HCT116 (cell line): ENCODE data around the gene SDK2. TPM values are rescaled to one million over a fixed set of nuclear protein-coding genes. Genes with fewer than 3 reads are reported as not detected.

ENCODE experiments used
- ATAC-seq: fragments of 200-7000 bp; cut with Tn5 transposase; 2 replicates; pipeline ENCODE4 v1.9.1; 2020; ENCODE audit warnings: mild to moderate bottlenecking, moderate library complexity
- BruUV-seq: library from RNA; stranded (reverse); fragments of 400-500 nt; replicated peaks from 2 replicates; lab custom pipeline; 2021; lab: Mats Ljungman, UMichigan
- CTCF ChIA-PET: fragments of 300-600 bp; sonication (Branson Sonifier 250); formaldehyde crosslinking; loops from one replicate; lab custom pipeline; 2021; ENCODE audit warnings: antibody characterized with exemption; lab: Charles Lee
- POLR2A ChIA-PET: fragments of 300-600, 350-600 bp; sonication (Branson Sonifier 250); formaldehyde crosslinking; loops from one replicate; lab custom pipeline; 2021; ENCODE audit warnings: antibody characterized with exemption; lab: Charles Lee
- RAD21 ChIA-PET, 2 experiments: fragments of 300-600 bp; sonication (Branson Sonifier 250); formaldehyde crosslinking; loops; one replicate each; lab custom pipeline; 2023; ENCODE audit warnings: low total read pairs in 2 of 2; ENCODE audit not compliant: uncharacterized antibody in 2 of 2, unreplicated experiment in 2 of 2, low non-redundant PET in 1 of 2; lab: Charles Lee
- DNase-seq: peaks from one replicate; pipeline ENCODE4 v3.0.0-alpha.2; 2010; ENCODE audit warnings: low read depth, low spot score
- H2AFZ ChIP-seq: fragments of 200-600 bp; shearing (Covaris generic), sonication (generic); 2 replicates; pipeline ENCODE4 v1.6.1; 2017; ENCODE audit warnings: low read depth, mixed run types, mixed read lengths, antibody characterized with exemption, low read length; ENCODE audit not compliant: poor library complexity, severe bottlenecking
- H3K27ac ChIP-seq: 2 replicates; pipeline ENCODE4 v1.5.1; 2012; ENCODE audit warnings: low read depth, low read length
- H3K27me3 ChIP-seq: fragments of 200-600 bp; sonication (generic); 2 replicates; pipeline ENCODE4 v1.6.1; 2016; ENCODE audit warnings: mixed run types, low read length, mixed read lengths; ENCODE audit not compliant: insufficient read depth
- H3K36me3 ChIP-seq, 2 experiments: fragments of 200-500 bp in 1 of 2; fragments of 200-600 bp in 1 of 2; sonication (Bioruptor generic) in 1 of 2; sonication (generic) in 1 of 2; 2 replicates each; pipeline versions ENCODE4 v1.5.1 to v1.6.1; 2014 to 2016; ENCODE audit warnings: low read length in 2 of 2, inconsistent platforms in 1 of 2, mixed read lengths in 1 of 2, mixed run types in 1 of 2; ENCODE audit not compliant: insufficient read depth in 2 of 2, control insufficient read depth in 1 of 2
- H3K4me1 ChIP-seq, 2 experiments: fragments of 200-600 bp in 1 of 2; sonication (generic) in 1 of 2; 2 replicates each; pipeline versions ENCODE4 v1.5.1 to v1.6.1; 2012 to 2017; ENCODE audit warnings: low read length in 2 of 2, inconsistent platforms in 1 of 2, mild to moderate bottlenecking in 1 of 2, mixed read lengths in 1 of 2, mixed run types in 1 of 2, moderate library complexity in 1 of 2; ENCODE audit not compliant: insufficient read depth in 2 of 2, control insufficient read depth in 1 of 2
- H3K4me2 ChIP-seq: fragments of 200-600 bp; sonication (generic); 2 replicates; pipeline ENCODE4 v1.6.1; 2017; ENCODE audit warnings: mixed run types, low read length, mixed read lengths
- H3K4me3 ChIP-seq, 2 experiments: fragments of 200-600 bp in 1 of 2; sonication (generic) in 1 of 2; replicated peaks in 1 of 2; 2 replicates each; pipeline ENCODE4 v1.5.1; 2011 to 2016; ENCODE audit warnings: low read length in 2 of 2, control low read depth in 1 of 2, low read depth in 1 of 2, mild to moderate bottlenecking in 1 of 2, mixed read lengths in 1 of 2, mixed run types in 1 of 2
- H3K79me2 ChIP-seq: fragments of 200-600 bp; sonication (generic); 2 replicates; pipeline ENCODE4 v1.6.1; 2017; ENCODE audit warnings: mild to moderate bottlenecking, mixed run types, low read length, moderate library complexity, mixed read lengths; ENCODE audit not compliant: insufficient read depth
- H3K9ac ChIP-seq: fragments of 200-600 bp; sonication (generic); 2 replicates; pipeline ENCODE4 v1.6.1; 2016; ENCODE audit warnings: low read length, mixed read lengths
- H3K9me2 ChIP-seq: fragments of 200-600 bp; sonication (generic), shearing (Covaris generic); 2 replicates; pipeline ENCODE4 v1.6.1; 2017; ENCODE audit warnings: mixed run types, mild to moderate bottlenecking, moderate library complexity; ENCODE audit not compliant: insufficient read depth
- H3K9me3 ChIP-seq, 2 experiments: fragments of 200-500 bp in 1 of 2; fragments of 200-600 bp in 1 of 2; sonication (Bioruptor generic) in 1 of 2; sonication (generic) in 1 of 2; 2 replicates each; pipeline ENCODE4 v1.6.1; 2014 to 2017; ENCODE audit warnings: low read length in 2 of 2, mixed read lengths in 2 of 2, inconsistent platforms in 1 of 2, low read depth in 1 of 2, mild to moderate bottlenecking in 1 of 2, mixed run types in 1 of 2, moderate library complexity in 1 of 2; ENCODE audit not compliant: control insufficient read depth in 1 of 2, insufficient read depth in 1 of 2
- H4K20me1 ChIP-seq: fragments of 200-600 bp; sonication (generic), shearing (Covaris generic); 2 replicates; pipeline ENCODE4 v1.6.1; 2017; ENCODE audit warnings: mixed run types, mild to moderate bottlenecking, moderate library complexity; ENCODE audit not compliant: insufficient read depth
- CBX3 ChIP-seq: IDR thresholded peaks from 2 replicates; pipeline ENCODE4 v1.6.1; 2012; ENCODE audit warnings: low read depth
- CEBPB ChIP-seq: IDR thresholded peaks from 2 replicates; pipeline ENCODE4 v1.6.1; 2012; ENCODE audit warnings: low read depth
- EGR1 ChIP-seq: IDR thresholded peaks from 2 replicates; pipeline ENCODE4 v1.6.1; 2012; ENCODE audit warnings: low read depth
- ELF1 ChIP-seq: IDR thresholded peaks from 2 replicates; pipeline ENCODE4 v1.6.1; 2012; ENCODE audit warnings: low read depth, borderline replicate concordance
- EZH2phosphoT487 ChIP-seq: fragments of 200-600 bp; IDR thresholded peaks from 2 replicates; pipeline ENCODE4 v1.6.1; 2018; ENCODE audit warnings: antibody characterized with exemption, borderline replicate concordance
- JUND ChIP-seq: IDR thresholded peaks from 2 replicates; pipeline ENCODE4 v1.6.1; 2012
- POLR2A ChIP-seq: IDR thresholded peaks from 2 replicates; pipeline ENCODE4 v1.7.0; 2011; ENCODE audit warnings: borderline replicate concordance; ENCODE audit not compliant: insufficient read depth, insufficient read length; ENCODE audit errors: extremely low read depth
- POLR2AphosphoS5 ChIP-seq: IDR thresholded peaks from 2 replicates; pipeline ENCODE4 v1.6.1; 2011; ENCODE audit warnings: mild to moderate bottlenecking, low read depth, low read length, moderate library complexity
- RAD21 ChIP-seq: IDR thresholded peaks from 2 replicates; pipeline ENCODE4 v1.6.1; 2012; ENCODE audit warnings: low read depth, mild to moderate bottlenecking
- SIN3A ChIP-seq: IDR thresholded peaks from 2 replicates; pipeline ENCODE4 v1.6.1; 2012; ENCODE audit warnings: low read depth
- SP1 ChIP-seq: IDR thresholded peaks from 2 replicates; pipeline ENCODE4 v1.6.1; 2012; ENCODE audit warnings: low read depth
- SRF ChIP-seq: IDR thresholded peaks from 2 replicates; pipeline ENCODE4 v1.6.1; 2012; ENCODE audit warnings: low read depth
- TCF7L2 ChIP-seq: IDR thresholded peaks from 2 replicates; pipeline ENCODE4 v1.7.0; 2011; ENCODE audit warnings: borderline replicate concordance, inconsistent platforms; ENCODE audit not compliant: insufficient read depth, insufficient read length; ENCODE audit errors: extremely low read depth
- YY1 ChIP-seq: IDR thresholded peaks from 2 replicates; pipeline ENCODE4 v1.6.1; 2011; ENCODE audit warnings: low read length, low read depth, moderate library complexity, mild to moderate bottlenecking; ENCODE audit not compliant: insufficient replicate concordance; ENCODE audit errors: extremely low read depth
- ZFX ChIP-seq: fragments of 450-650 bp; IDR thresholded peaks from 2 replicates; pipeline ENCODE4 v1.6.1; 2017
- ZNF274 ChIP-seq: fragments of 200-500 bp; sonication (Bioruptor generic); IDR thresholded peaks from 2 replicates; pipeline ENCODE4 v1.6.1; 2014; ENCODE audit warnings: mild to moderate bottlenecking, low read depth, low read length, inconsistent platforms
- intact Hi-C: fragments of 100-400 bp; cut with micrococcal nuclease; formaldehyde crosslinking; loops from 2 replicates; pipeline ENCODE4 v1.10.0; 2022
- total RNA-seq: library from RNA; stranded (reverse); gene quantifications from one replicate; pipeline ENCODE4 v1.2.1, GENCODE V29; 2021; ENCODE audit not compliant: unreplicated experiment
- TF ChIP-seq, protein P1 (sequence below): IDR thresholded peaks from 2 replicates; pipeline ENCODE4 v1.6.1; 2012
- TF ChIP-seq, protein P2 (sequence below): IDR thresholded peaks from 2 replicates; pipeline ENCODE4 v1.6.1; 2011; ENCODE audit warnings: mild to moderate bottlenecking, low read length, moderate library complexity; ENCODE audit not compliant: insufficient replicate concordance; ENCODE audit errors: extremely low read depth
- TF ChIP-seq, protein P3 (sequence below): IDR thresholded peaks from 2 replicates; pipeline ENCODE4 v1.6.1; 2012; ENCODE audit warnings: low read depth
- TF ChIP-seq, protein P4 (sequence below), 3 experiments: fragments of 200-600 bp in 1 of 3; sonication (generic) in 1 of 3; IDR thresholded peaks in 2 of 3; conservative IDR thresholded peaks in 1 of 3; 2 replicates each; pipeline ENCODE4 v1.5.1; 2012 to 2017; ENCODE audit warnings: low read depth in 2 of 3, low read length in 2 of 3, antibody characterized with exemption in 1 of 3, borderline replicate concordance in 1 of 3, control low read depth in 1 of 3, mild to moderate bottlenecking in 1 of 3, mixed read lengths in 1 of 3, mixed run types in 1 of 3, moderate library complexity in 1 of 3; ENCODE audit not compliant: insufficient read depth in 1 of 3

SDK2 gene
- total RNA-seq, 1 experiment from 2014 or later: 0.10 TPM

DNA sequence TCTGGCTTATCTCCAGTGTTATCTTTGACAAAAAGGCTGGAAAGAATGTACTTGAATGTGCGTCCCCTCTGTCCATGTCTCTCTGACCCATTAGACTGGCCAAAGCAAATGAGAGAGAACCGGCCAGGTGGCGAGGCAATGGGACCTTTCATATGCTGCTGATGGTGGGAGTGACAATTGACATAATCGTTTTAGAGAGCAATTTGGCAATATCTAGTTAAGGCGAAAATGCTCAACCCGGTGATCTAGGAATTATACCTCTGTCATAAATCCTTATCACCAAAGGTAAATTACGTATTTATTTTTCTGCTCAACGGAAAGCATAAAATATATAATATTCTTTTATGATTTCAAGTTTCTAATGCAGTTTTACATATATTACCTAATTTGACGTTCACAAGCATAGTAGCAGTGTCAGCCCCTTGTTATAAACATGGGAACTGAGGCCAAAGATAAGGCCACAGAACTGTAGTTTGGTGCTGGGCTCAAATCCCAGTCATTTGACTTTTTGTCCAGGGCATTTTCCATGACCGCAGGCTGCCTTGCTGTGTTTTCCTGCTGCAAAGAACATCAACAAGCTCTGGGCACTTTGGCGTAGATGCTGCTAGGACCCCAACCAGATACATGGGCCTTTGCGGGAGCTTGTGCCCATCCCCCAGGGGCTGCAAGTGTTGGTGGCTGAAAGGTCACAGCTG is 14.7 kb upstream of the SDK2 start:
- no peak overlapping the region for H3K9ac ChIP-seq
- H3K27me3 ChIP-seq: peaks cover 28% of the 10 kb centered on the region
- CTCF ChIA-PET: interaction anchor here (0.9 kb wide), 1 partner anchor 183 kb away, joined by 3 read pairs; no protein-coding TSS in a partner anchor
- no peak overlapping the region for H2AFZ ChIP-seq
- no peak overlapping the region for H3K4me2 ChIP-seq
- peaks cover 3 to 6% of the 10 kb centered on the region in 2 experiments; a peak in 2 of 4 replicates for H3K9me3 ChIP-seq
- POLR2A ChIA-PET: no interaction called here
- H4K20me1 ChIP-seq: no peaks in the 10 kb centered on the region
- no peak for ATAC-seq
- H3K9me2 ChIP-seq: no peaks in the 10 kb centered on the region
- H3K36me3 ChIP-seq: no peaks in the 10 kb centered on the region
- H3K27ac ChIP-seq: no peak overlapping the region
- intact Hi-C loops: no loop called here
- RAD21 ChIA-PET: no interaction called here
- no peak for TF ChIP-seq SIN3A
- TF ChIP-seq, protein P1, sequence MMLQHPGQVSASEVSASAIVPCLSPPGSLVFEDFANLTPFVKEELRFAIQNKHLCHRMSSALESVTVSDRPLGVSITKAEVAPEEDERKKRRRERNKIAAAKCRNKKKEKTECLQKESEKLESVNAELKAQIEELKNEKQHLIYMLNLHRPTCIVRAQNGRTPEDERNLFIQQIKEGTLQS: no peak
- TF ChIP-seq YY1: no peak
- no peak for TF ChIP-seq ZNF274
- TF ChIP-seq SP1: no peak
- no peak for TF ChIP-seq EGR1
- TF ChIP-seq, protein P2, sequence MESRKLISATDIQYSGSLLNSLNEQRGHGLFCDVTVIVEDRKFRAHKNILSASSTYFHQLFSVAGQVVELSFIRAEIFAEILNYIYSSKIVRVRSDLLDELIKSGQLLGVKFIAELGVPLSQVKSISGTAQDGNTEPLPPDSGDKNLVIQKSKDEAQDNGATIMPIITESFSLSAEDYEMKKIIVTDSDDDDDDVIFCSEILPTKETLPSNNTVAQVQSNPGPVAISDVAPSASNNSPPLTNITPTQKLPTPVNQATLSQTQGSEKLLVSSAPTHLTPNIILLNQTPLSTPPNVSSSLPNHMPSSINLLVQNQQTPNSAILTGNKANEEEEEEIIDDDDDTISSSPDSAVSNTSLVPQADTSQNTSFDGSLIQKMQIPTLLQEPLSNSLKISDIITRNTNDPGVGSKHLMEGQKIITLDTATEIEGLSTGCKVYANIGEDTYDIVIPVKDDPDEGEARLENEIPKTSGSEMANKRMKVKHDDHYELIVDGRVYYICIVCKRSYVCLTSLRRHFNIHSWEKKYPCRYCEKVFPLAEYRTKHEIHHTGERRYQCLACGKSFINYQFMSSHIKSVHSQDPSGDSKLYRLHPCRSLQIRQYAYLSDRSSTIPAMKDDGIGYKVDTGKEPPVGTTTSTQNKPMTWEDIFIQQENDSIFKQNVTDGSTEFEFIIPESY: no peak
- TF ChIP-seq TCF7L2: no peak
- no peak for TF ChIP-seq RAD21
- TF ChIP-seq, protein P3, sequence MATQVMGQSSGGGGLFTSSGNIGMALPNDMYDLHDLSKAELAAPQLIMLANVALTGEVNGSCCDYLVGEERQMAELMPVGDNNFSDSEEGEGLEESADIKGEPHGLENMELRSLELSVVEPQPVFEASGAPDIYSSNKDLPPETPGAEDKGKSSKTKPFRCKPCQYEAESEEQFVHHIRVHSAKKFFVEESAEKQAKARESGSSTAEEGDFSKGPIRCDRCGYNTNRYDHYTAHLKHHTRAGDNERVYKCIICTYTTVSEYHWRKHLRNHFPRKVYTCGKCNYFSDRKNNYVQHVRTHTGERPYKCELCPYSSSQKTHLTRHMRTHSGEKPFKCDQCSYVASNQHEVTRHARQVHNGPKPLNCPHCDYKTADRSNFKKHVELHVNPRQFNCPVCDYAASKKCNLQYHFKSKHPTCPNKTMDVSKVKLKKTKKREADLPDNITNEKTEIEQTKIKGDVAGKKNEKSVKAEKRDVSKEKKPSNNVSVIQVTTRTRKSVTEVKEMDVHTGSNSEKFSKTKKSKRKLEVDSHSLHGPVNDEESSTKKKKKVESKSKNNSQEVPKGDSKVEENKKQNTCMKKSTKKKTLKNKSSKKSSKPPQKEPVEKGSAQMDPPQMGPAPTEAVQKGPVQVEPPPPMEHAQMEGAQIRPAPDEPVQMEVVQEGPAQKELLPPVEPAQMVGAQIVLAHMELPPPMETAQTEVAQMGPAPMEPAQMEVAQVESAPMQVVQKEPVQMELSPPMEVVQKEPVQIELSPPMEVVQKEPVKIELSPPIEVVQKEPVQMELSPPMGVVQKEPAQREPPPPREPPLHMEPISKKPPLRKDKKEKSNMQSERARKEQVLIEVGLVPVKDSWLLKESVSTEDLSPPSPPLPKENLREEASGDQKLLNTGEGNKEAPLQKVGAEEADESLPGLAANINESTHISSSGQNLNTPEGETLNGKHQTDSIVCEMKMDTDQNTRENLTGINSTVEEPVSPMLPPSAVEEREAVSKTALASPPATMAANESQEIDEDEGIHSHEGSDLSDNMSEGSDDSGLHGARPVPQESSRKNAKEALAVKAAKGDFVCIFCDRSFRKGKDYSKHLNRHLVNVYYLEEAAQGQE: no peak
- no peak for TF ChIP-seq ELF1
- no peak for TF ChIP-seq POLR2AphosphoS5
- no peak for TF ChIP-seq CEBPB
- no peak for TF ChIP-seq ZFX
- no peak for TF ChIP-seq JUND
- no peak for TF ChIP-seq POLR2A
- no peak for TF ChIP-seq SRF
- TF ChIP-seq CBX3: no peak
- no peak for TF ChIP-seq EZH2phosphoT487
- TF ChIP-seq, protein P4, sequence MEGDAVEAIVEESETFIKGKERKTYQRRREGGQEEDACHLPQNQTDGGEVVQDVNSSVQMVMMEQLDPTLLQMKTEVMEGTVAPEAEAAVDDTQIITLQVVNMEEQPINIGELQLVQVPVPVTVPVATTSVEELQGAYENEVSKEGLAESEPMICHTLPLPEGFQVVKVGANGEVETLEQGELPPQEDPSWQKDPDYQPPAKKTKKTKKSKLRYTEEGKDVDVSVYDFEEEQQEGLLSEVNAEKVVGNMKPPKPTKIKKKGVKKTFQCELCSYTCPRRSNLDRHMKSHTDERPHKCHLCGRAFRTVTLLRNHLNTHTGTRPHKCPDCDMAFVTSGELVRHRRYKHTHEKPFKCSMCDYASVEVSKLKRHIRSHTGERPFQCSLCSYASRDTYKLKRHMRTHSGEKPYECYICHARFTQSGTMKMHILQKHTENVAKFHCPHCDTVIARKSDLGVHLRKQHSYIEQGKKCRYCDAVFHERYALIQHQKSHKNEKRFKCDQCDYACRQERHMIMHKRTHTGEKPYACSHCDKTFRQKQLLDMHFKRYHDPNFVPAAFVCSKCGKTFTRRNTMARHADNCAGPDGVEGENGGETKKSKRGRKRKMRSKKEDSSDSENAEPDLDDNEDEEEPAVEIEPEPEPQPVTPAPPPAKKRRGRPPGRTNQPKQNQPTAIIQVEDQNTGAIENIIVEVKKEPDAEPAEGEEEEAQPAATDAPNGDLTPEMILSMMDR (IDR thresholded peaks at IDR 0.05 in 2 of 3, conservative IDR thresholded peaks at IDR 0.05 in 1 of 3; ENCODE audit: borderline replicate concordance in 1 of 3, insufficient read depth in 1 of 3, low read depth in 2 of 3, low read length in 2 of 3): no peak
- no peak overlapping the region for H3K4me3 ChIP-seq
- no peak for DNase-seq
- no TSS peak for BruUV-seq
- H3K4me1 ChIP-seq: peaks cover 0 to 4% of the 10 kb centered on the region in 2 experiments; a peak in 3 of 4 replicates
- no peaks in the 10 kb centered on the region for H3K79me2 ChIP-seq
